ENCODE data around the gene EXOSC3. TPM values are rescaled to one million over a fixed set of nuclear protein-coding genes. Genes with fewer than 3 reads are reported as not detected.

EXOSC3 gene
- total and polyA plus RNA-seq, 2 donors (not counting 1 experiment from before 2014, with no cell fraction given): 11.7 to 55.3 TPM

DNA sequence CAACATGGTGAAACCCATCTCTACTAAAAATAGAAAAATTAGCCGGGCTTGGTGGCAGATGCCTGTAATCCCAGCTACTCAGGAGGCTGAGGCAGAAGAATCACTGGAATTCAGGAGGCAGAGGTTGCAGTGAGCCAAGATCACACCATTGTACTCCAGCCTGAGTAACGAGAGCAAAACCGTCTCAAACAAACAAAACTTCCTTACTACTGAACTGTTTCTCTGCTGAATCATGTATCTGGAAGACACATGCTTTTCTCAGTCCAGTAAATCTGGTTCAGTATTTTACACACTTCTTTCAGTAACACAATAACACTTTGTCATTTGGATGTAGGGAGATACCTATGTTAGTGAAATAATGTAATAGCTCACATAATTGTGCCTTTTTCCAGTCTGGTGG lies 23.4 kb downstream of the EXOSC3 start:
- H3K79me2 ChIP-seq (ENCODE audit: control insufficient read depth, insufficient read depth, low read length): no peaks in the 10 kb centered on the region
- H3K4me3 ChIP-seq (ENCODE audit: control extremely low read depth in 1 of 5, extremely low read depth in 1 of 5, insufficient read depth in 1 of 5, low read depth in 2 of 5, low read length in 4 of 5): no peak overlapping the region
- intact Hi-C loops (cut with micrococcal nuclease): no loop called here
- no peaks in the 10 kb centered on the region for H3K4me1 ChIP-seq (ENCODE audit: control insufficient read depth in 2 of 2, insufficient read depth in 2 of 2, low read length in 2 of 2)
- peaks cover 0 to 11% of the 10 kb centered on the region in 2 experiments for H3K36me3 ChIP-seq (replicated peaks in 1 of 2; ENCODE audit: control extremely low read depth in 1 of 2, control insufficient read depth in 1 of 2, extremely low read depth in 1 of 2, insufficient read depth in 2 of 2, low read length in 1 of 2)
- no peaks in the 10 kb centered on the region for H4K20me1 ChIP-seq (ENCODE audit: control insufficient read depth, insufficient read depth, low read length, poor library complexity, severe bottlenecking)
- no peak overlapping the region for H2AFZ ChIP-seq (ENCODE audit: insufficient read depth, low read depth, low read length, poor library complexity, severe bottlenecking)
- Mint-ChIP-seq H3K4me3 (no peak overlapping the region), H3K4me1 (peaks cover 1% of the 10 kb centered on the region), H3K27me3 (no peaks in the 10 kb centered on the region), H3K9me3 (ENCODE audit: insufficient read depth) (no peaks in the 10 kb centered on the region), H3K27ac (no peak overlapping the region)
- ATAC-seq (ENCODE audit: low read depth) (no peak), DNase-seq (no peak)
- no peaks in the 10 kb centered on the region for H3K9me3 ChIP-seq (ENCODE audit: control extremely low read depth in 1 of 3, control insufficient read depth in 2 of 3, insufficient read depth in 1 of 3, low read length in 2 of 3)
- H3K27me3 ChIP-seq (replicated peaks in 1 of 4; ENCODE audit: control extremely low read depth in 1 of 4, control insufficient read depth in 3 of 4, insufficient read depth in 4 of 4, low read length in 3 of 4): no peaks in the 10 kb centered on the region
- H3K9ac ChIP-seq (ENCODE audit: low read length): no peak overlapping the region
- H3K4me2 ChIP-seq (replicated peaks; ENCODE audit: low read depth, low read length, poor library complexity, severe bottlenecking): no peak overlapping the region
- TF ChIP-seq, protein P1, sequence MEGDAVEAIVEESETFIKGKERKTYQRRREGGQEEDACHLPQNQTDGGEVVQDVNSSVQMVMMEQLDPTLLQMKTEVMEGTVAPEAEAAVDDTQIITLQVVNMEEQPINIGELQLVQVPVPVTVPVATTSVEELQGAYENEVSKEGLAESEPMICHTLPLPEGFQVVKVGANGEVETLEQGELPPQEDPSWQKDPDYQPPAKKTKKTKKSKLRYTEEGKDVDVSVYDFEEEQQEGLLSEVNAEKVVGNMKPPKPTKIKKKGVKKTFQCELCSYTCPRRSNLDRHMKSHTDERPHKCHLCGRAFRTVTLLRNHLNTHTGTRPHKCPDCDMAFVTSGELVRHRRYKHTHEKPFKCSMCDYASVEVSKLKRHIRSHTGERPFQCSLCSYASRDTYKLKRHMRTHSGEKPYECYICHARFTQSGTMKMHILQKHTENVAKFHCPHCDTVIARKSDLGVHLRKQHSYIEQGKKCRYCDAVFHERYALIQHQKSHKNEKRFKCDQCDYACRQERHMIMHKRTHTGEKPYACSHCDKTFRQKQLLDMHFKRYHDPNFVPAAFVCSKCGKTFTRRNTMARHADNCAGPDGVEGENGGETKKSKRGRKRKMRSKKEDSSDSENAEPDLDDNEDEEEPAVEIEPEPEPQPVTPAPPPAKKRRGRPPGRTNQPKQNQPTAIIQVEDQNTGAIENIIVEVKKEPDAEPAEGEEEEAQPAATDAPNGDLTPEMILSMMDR (IDR thresholded peaks at IDR 0.05): no peak
- no peak for TF ChIP-seq EZH2 (IDR thresholded peaks at IDR 0.05; ENCODE audit: borderline replicate concordance, insufficient read depth, low read depth, low read length, poor library complexity, severe bottlenecking)
- ChIA-PET CTCF (interaction anchor here (1.3 kb wide), 1 partner anchor 11 kb away, joined by 3 read pairs; no protein-coding TSS in a partner anchor), POLR2A (no interaction called here)
- no peak overlapping the region for H3K27ac ChIP-seq (ENCODE audit: low read length in 2 of 2)
- 100% methylated on average over 2 of the region's 3 CpGs for WGBS (ENCODE audit: insufficient coverage)

DNA sequence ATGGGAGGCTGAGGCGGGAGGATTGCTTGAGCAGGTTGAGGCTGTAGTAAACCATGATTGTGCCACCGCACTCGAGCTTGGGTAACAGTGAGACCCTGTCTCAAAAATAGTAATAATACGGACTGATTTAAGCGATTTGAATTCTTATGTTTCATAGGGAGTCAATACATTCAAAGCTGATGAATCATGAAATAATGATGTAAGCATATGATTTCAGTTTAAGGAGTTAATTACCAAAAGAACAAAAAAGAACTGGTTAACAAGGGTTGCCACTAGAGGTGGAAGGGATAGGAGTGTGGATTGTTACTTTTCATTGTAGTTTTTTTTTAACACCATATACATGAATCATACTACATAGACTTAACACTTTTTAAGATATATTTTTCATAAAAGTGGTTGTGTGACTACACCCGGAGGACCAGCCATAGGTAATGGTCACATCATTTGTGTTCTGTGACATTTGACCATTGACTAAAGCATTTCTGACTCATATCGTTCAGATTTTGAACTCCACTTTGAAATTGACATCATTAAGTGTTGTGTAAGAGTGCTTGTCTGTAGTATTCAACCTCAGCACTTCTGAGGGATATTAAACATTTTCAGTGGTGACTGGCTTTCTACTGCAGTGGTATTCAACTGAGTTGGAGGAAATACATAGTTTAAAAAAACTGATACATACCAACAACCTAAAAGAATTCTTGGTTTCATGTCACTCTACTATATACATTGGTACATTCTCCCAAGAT lies 24.3 kb downstream of the EXOSC3 start:
- Histone ChIP-seq H3K4me1 (ENCODE audit: control insufficient read depth in 2 of 2, insufficient read depth in 2 of 2, low read length in 2 of 2) (no peaks in the 10 kb centered on the region), H3K27me3 (replicated peaks in 1 of 4; ENCODE audit: control extremely low read depth in 1 of 4, control insufficient read depth in 3 of 4, insufficient read depth in 4 of 4, low read length in 3 of 4) (no peaks in the 10 kb centered on the region), H3K4me2 (replicated peaks; ENCODE audit: low read depth, low read length, poor library complexity, severe bottlenecking) (no peak overlapping the region), H3K27ac (ENCODE audit: low read length in 2 of 2) (no peak overlapping the region), H3K79me2 (ENCODE audit: control insufficient read depth, insufficient read depth, low read length) (no peaks in the 10 kb centered on the region), H4K20me1 (ENCODE audit: control insufficient read depth, insufficient read depth, low read length, poor library complexity, severe bottlenecking) (no peaks in the 10 kb centered on the region), H3K9ac (ENCODE audit: low read length) (no peak overlapping the region), H3K36me3 (replicated peaks in 1 of 2; ENCODE audit: control extremely low read depth in 1 of 2, control insufficient read depth in 1 of 2, extremely low read depth in 1 of 2, insufficient read depth in 2 of 2, low read length in 1 of 2) (peaks cover 0 to 11% of the 10 kb centered on the region in 2 experiments), H3K9me3 (ENCODE audit: control extremely low read depth in 1 of 3, control insufficient read depth in 2 of 3, insufficient read depth in 1 of 3, low read length in 2 of 3) (no peaks in the 10 kb centered on the region), H2AFZ (ENCODE audit: insufficient read depth, low read depth, low read length, poor library complexity, severe bottlenecking) (no peak overlapping the region), H3K4me3 (ENCODE audit: control extremely low read depth in 1 of 5, extremely low read depth in 1 of 5, insufficient read depth in 1 of 5, low read depth in 2 of 5, low read length in 4 of 5) (no peak overlapping the region)
- no peak for DNase-seq
- TF ChIP-seq, protein P1 (IDR thresholded peaks at IDR 0.05): no peak
- TF ChIP-seq EZH2 (IDR thresholded peaks at IDR 0.05; ENCODE audit: borderline replicate concordance, insufficient read depth, low read depth, low read length, poor library complexity, severe bottlenecking): no peak
- CTCF ChIA-PET: interaction anchor here (1.3 kb wide), 1 partner anchor 10 kb away, joined by 3 read pairs; no protein-coding TSS in a partner anchor
- intact Hi-C loops (cut with micrococcal nuclease): no loop called here
- POLR2A ChIA-PET: interaction anchor here (0.6 kb wide), 1 partner anchor 59 kb away, joined by 4 read pairs; no protein-coding TSS in a partner anchor
- H3K27me3 Mint-ChIP-seq: no peaks in the 10 kb centered on the region
- 96% methylated on average over 5 of the region's 7 CpGs for WGBS (ENCODE audit: insufficient coverage)
- peaks cover 2% of the 10 kb centered on the region for H3K4me1 Mint-ChIP-seq
- no peak for ATAC-seq (ENCODE audit: low read depth)
- no peak overlapping the region for H3K4me3 Mint-ChIP-seq
- H3K9me3 Mint-ChIP-seq (ENCODE audit: insufficient read depth): no peaks in the 10 kb centered on the region
- no peak overlapping the region for H3K27ac Mint-ChIP-seq

All from B cell (primary cell).